Activated CD8-positive, alpha-beta memory T cell treated with anti-CD3 and anti-CD28 coated beads, Interleukin-2, amount 50 U/mL, for 4 hours (primary cell): Measurements from ENCODE around the gene GRHPR.

Experiments
- DNase-seq: peaks from one replicate; pipeline ENCODE4 v3.0.0-alpha.2; 2020

Gene GRHPR

GRCh38 chr9:37399336-37399735 is 23.2 kb upstream of the GRHPR start:
- no peak for DNase-seq

GRCh38 chr9:37404590-37404989 is 17.9 kb upstream of the GRHPR start:
- DNase-seq: no peak

GRCh38 chr9:37405350-37405749 is 17.1 kb upstream of the GRHPR start:
- DNase-seq: no peak

GRCh38 chr9:37405764-37406380 is 16.6 kb upstream of the GRHPR start:
- DNase-seq: no peak

- DNase-seq: no peak
Measured at GRCh38 chr9:37406603-37407401, 15.7 kb upstream of the GRHPR start.

GRCh38 chr9:37407468-37407867 is 15.0 kb upstream of the GRHPR start:
- no peak for DNase-seq

GRCh38 chr9:37408933-37409710 is 13.4 kb upstream of the GRHPR start:
- DNase-seq: peak; percentile 49

- no peak for DNase-seq
Measured at GRCh38 chr9:37410354-37410861, 12.1 kb upstream of the GRHPR start.

GRCh38 chr9:37410969-37411785 is 11.3 kb upstream of the GRHPR start:
- DNase-seq: no peak

GRCh38 chr9:37412431-37413151 is 9.9 kb upstream of the GRHPR start:
- DNase-seq: no peak

GRCh38 chr9:37413311-37413710 is 9.2 kb upstream of the GRHPR start:
- DNase-seq: no peak

GRCh38 chr9:37414503-37414943 is 8.0 kb upstream of the GRHPR start:
- DNase-seq: no peak

GRCh38 chr9:37415011-37415719 is 7.3 kb upstream of the GRHPR start:
- peak; percentile 75 for DNase-seq

- no peak for DNase-seq
Measured at GRCh38 chr9:37417252-37417803, 5.2 kb upstream of the GRHPR start.

- DNase-seq: no peak
Measured at GRCh38 chr9:37417857-37418618, 4.5 kb upstream of the GRHPR start.

GRCh38 chr9:37419204-37419603 is 3.3 kb upstream of the GRHPR start:
- no peak for DNase-seq

- DNase-seq: no peak
Measured at GRCh38 chr9:37420271-37421215, 2.0 kb upstream of the GRHPR start.

GRCh38 chr9:37421914-37422288 is 595 bp upstream of the GRHPR start:
- no peak for DNase-seq

- no peak for DNase-seq
Measured at GRCh38 chr9:37423508-37423907, 1.0 kb downstream of the GRHPR start.
